Naive thymus-derived CD4-positive, alpha-beta T cell (primary cell): ENCODE data around the gene CAMSAP1. TPM values are rescaled to one million over a fixed set of nuclear protein-coding genes. Genes with fewer than 3 reads are reported as not detected.

Experiments
- ATAC-seq: fragments of 150-1000 bp; cut with Tn5 transposase; 2 replicates; pipeline ENCODE4 v1.10.0; 2021; ENCODE audit warnings: mild to moderate bottlenecking, moderate library complexity
- CTCF ChIA-PET: fragments of 350-600 bp; sonication (Branson Sonifier 250); formaldehyde crosslinking; loops from one replicate; lab custom pipeline; 2021; ENCODE audit warnings: antibody characterized with exemption; lab: Charles Lee
- POLR2A ChIA-PET: fragments of 350-600 bp; sonication (Branson Sonifier 250); formaldehyde crosslinking; loops from one replicate; lab custom pipeline; 2021; ENCODE audit warnings: antibody characterized with exemption, inconsistent platforms; lab: Charles Lee
- DNase-seq, 9 donors: peaks; one replicate each; pipeline versions ENCODE4 v3.0.0 to v3.0.0-alpha.2; 2020 to 2022; ENCODE audit warnings: mixed read lengths in 1 of 9
- H3K27ac ChIP-seq: one replicate; pipeline ENCODE4 v1.7.0; 2013; ENCODE audit warnings: mild to moderate bottlenecking, low read depth, low read length, moderate library complexity
- H3K27me3 ChIP-seq, 2 donors: one replicate each; pipeline ENCODE4 v1.7.0; 2013; ENCODE audit warnings: low read length in 2 of 2, mild to moderate bottlenecking in 2 of 2, moderate library complexity in 2 of 2; ENCODE audit not compliant: control insufficient read depth in 2 of 2, insufficient read depth in 2 of 2
- H3K36me3 ChIP-seq, 3 experiments: 1 replicate in 2 of 3; 2 replicates in 1 of 3; pipeline ENCODE4 v1.7.0; 2013; ENCODE audit warnings: low read length in 3 of 3, mild to moderate bottlenecking in 3 of 3, moderate library complexity in 1 of 3; ENCODE audit not compliant: insufficient read depth in 3 of 3, control insufficient read depth in 2 of 3
- H3K4me1 ChIP-seq, 2 donors: one replicate each; pipeline ENCODE4 v1.7.0; 2013; ENCODE audit warnings: low read length in 2 of 2, mild to moderate bottlenecking in 2 of 2, moderate library complexity in 1 of 2; ENCODE audit not compliant: control insufficient read depth in 2 of 2, insufficient read depth in 2 of 2
- H3K4me3 ChIP-seq: 2 replicates; pipeline ENCODE4 v1.7.0; 2013; ENCODE audit warnings: mild to moderate bottlenecking, low read length
- H3K9me3 ChIP-seq, 3 experiments: 1 replicate in 2 of 3; 2 replicates in 1 of 3; pipeline ENCODE4 v1.7.0; 2013; ENCODE audit warnings: low read length in 3 of 3; ENCODE audit not compliant: control insufficient read depth in 2 of 3
- H3K27ac Mint-ChIP-seq, 9 donors: one replicate each; pipeline ENCODE4 v1.8.0; 2020 to 2022; ENCODE audit warnings: mixed read lengths in 9 of 9, mild to moderate bottlenecking in 8 of 9, moderate library complexity in 5 of 9, inconsistent platforms in 2 of 9
- H3K27me3 Mint-ChIP-seq, 5 donors: one replicate each; pipeline ENCODE4 v1.8.0; 2021 to 2022; ENCODE audit warnings: mixed read lengths in 5 of 5, mild to moderate bottlenecking in 1 of 5
- H3K36me3 Mint-ChIP-seq, 5 donors: one replicate each; pipeline ENCODE4 v1.8.0; 2020 to 2022; ENCODE audit warnings: mixed read lengths in 5 of 5, mild to moderate bottlenecking in 3 of 5, inconsistent platforms in 1 of 5
- H3K4me1 Mint-ChIP-seq, 7 donors: one replicate each; pipeline ENCODE4 v1.8.0; 2020 to 2022; ENCODE audit warnings: mixed read lengths in 7 of 7, mild to moderate bottlenecking in 3 of 7, inconsistent platforms in 1 of 7
- H3K4me3 Mint-ChIP-seq, 10 donors: one replicate each; pipeline ENCODE4 v1.8.0; 2020 to 2022; ENCODE audit warnings: mild to moderate bottlenecking in 10 of 10, mixed read lengths in 10 of 10, moderate library complexity in 6 of 10, inconsistent platforms in 2 of 10
- H3K9me3 Mint-ChIP-seq, 11 donors: one replicate each; pipeline ENCODE4 v1.8.0; 2020 to 2022; ENCODE audit warnings: mixed read lengths in 11 of 11, mild to moderate bottlenecking in 4 of 11, inconsistent platforms in 1 of 11, moderate library complexity in 1 of 11
- intact Hi-C, 2 donors: fragments of 100-400 bp; cut with micrococcal nuclease; formaldehyde crosslinking; loops; one replicate each; pipeline ENCODE4 v1.15.1; 2023
- polyA plus RNA-seq, 2 donors: library from polyadenylated mRNA; unstranded; fragments of 300-500 nt; fragmentation: Illumina TruSeq; gene quantifications; one replicate each; pipeline ENCODE4 v1.2.3, GENCODE V29; 2021
- total RNA-seq, 6 experiments: library from RNA in 5 of 6; stranded (reverse) in 5 of 6; gene quantifications; 1 replicate in 5 of 6; 2 replicates in 1 of 6; pipeline ENCODE4 v1.2.3 and lab custom pipeline; 2021 to 2026

Gene CAMSAP1
- total and polyA plus RNA-seq, 7 experiments from 2014 or later, result 0.65 to 34.3 (median 21.5) TPM

GRCh38 chr9:135840107-135840506, 67.2 kb downstream of the CAMSAP1 start:
- DNase-seq (no peak), ATAC-seq (no peak)
- Histone ChIP-seq H3K4me1 (no peaks in the 10 kb centered on the region), H3K27me3 (no peaks in the 10 kb centered on the region), H3K27ac (no peak overlapping the region), H3K9me3 (no peaks in the 10 kb centered on the region), H3K4me3 (no peak overlapping the region), H3K36me3 (peaks cover 0 to 5% (median 0%) of the 10 kb centered on the region in 3 experiments)
- no peak overlapping the region for H3K27ac Mint-ChIP-seq
- H3K4me3 Mint-ChIP-seq, result no peak overlapping the region
- H3K9me3 Mint-ChIP-seq, result peaks cover 0 to 17% (median 7%) of the 10 kb centered on the region in 11 donors
- H3K27me3 Mint-ChIP-seq, result no peaks in the 10 kb centered on the region
- POLR2A ChIA-PET, result no interaction called here
- intact Hi-C loops, result no loop called here
- H3K36me3 Mint-ChIP-seq, result peaks cover 20 to 29% (median 23%) of the 10 kb centered on the region in 5 donors
- CTCF ChIA-PET, result no interaction called here
- H3K4me1 Mint-ChIP-seq, result peaks cover 0 to 21% (median 10%) of the 10 kb centered on the region in 7 donors

- H3K4me3 Mint-ChIP-seq, result no peak overlapping the region
Observed at GRCh38 chr9:135839516-135839915, 67.8 kb downstream of the CAMSAP1 start.

GRCh38 chr9:135835131-135835530, 72.2 kb downstream of the CAMSAP1 start:
- ChIA-PET CTCF (no interaction called here), POLR2A (no interaction called here)
- no peaks in the 10 kb centered on the region for H3K27me3 ChIP-seq
- peaks cover 0 to 11% (median 0%) of the 10 kb centered on the region in 3 experiments for H3K36me3 ChIP-seq
- Mint-ChIP-seq H3K27ac (no peak overlapping the region), H3K9me3 (peaks cover 0 to 6% (median 1%) of the 10 kb centered on the region in 11 donors), H3K27me3 (no peaks in the 10 kb centered on the region), H3K4me3 (no peak overlapping the region), H3K36me3 (peaks cover 5 to 40% (median 24%) of the 10 kb centered on the region in 5 donors), H3K4me1 (peaks cover 0 to 16% (median 14%) of the 10 kb centered on the region in 7 donors)
- intact Hi-C loops, result loop anchor here in 1 of 2 donors (10.0 kb wide), 1 partner anchor 1190 kb away; the partner anchor contains the start of gene COL5A1
- H3K9me3 ChIP-seq, result no peaks in the 10 kb centered on the region
- no peaks in the 10 kb centered on the region for H3K4me1 ChIP-seq
- ATAC-seq (no peak), DNase-seq (no peak)
- no peak overlapping the region for H3K27ac ChIP-seq
- no peak overlapping the region for H3K4me3 ChIP-seq

More at GRCh38 chr9:135839516-135839915, 67.8 kb downstream of the CAMSAP1 start:
- H3K27me3 Mint-ChIP-seq, result no peaks in the 10 kb centered on the region
- H3K36me3 Mint-ChIP-seq, result peaks cover 14 to 27% (median 20%) of the 10 kb centered on the region in 5 donors
- H3K9me3 Mint-ChIP-seq, result peaks cover 0 to 11% (median 7%) of the 10 kb centered on the region in 11 donors
- DNase-seq (no peak), ATAC-seq (no peak)
- no peaks in the 10 kb centered on the region for H3K27me3 ChIP-seq
- H3K4me3 ChIP-seq, result no peak overlapping the region
- intact Hi-C loops, result loop anchor here in 1 of 2 donors (10.0 kb wide), 1 partner anchor 1195 kb away; the partner anchor contains the start of gene COL5A1
- peaks cover 0 to 10% (median 0%) of the 10 kb centered on the region in 3 experiments for H3K36me3 ChIP-seq
- H3K27ac Mint-ChIP-seq, result no peak overlapping the region
- POLR2A ChIA-PET, result no interaction called here
- H3K9me3 ChIP-seq, result no peaks in the 10 kb centered on the region
- CTCF ChIA-PET, result interaction anchor here (0.8 kb wide), 1 partner anchor 28 kb away, joined by 3 read pairs; no protein-coding TSS in a partner anchor
- no peaks in the 10 kb centered on the region for H3K4me1 ChIP-seq
- H3K27ac ChIP-seq, result no peak overlapping the region
- peaks cover 0 to 19% (median 9%) of the 10 kb centered on the region in 7 donors for H3K4me1 Mint-ChIP-seq

- Mint-ChIP-seq H3K27me3 (no peaks in the 10 kb centered on the region), H3K9me3 (peaks cover 0 to 16% (median 4%) of the 10 kb centered on the region in 11 donors), H3K36me3 (peaks cover 5 to 47% (median 32%) of the 10 kb centered on the region in 5 donors), H3K4me1 (peaks cover 0 to 19% (median 15%) of the 10 kb centered on the region in 7 donors), H3K27ac (no peak overlapping the region), H3K4me3 (no peak overlapping the region)
- intact Hi-C loops, result loop anchor here in 1 of 2 donors (10.0 kb wide), 1 partner anchor 1189 kb away; the partner anchor contains the start of gene COL5A1
- H3K4me3 ChIP-seq, result no peak overlapping the region
- H3K9me3 ChIP-seq, result peaks cover under 1 to 3% (median 3%) of the 10 kb centered on the region in 3 experiments
- DNase-seq (no peak), ATAC-seq (no peak)
- H3K4me1 ChIP-seq, result no peaks in the 10 kb centered on the region
- ChIA-PET POLR2A (no interaction called here), CTCF (no interaction called here)
- H3K36me3 ChIP-seq, result peaks cover 0 to 11% (median 0%) of the 10 kb centered on the region in 3 experiments
- H3K27me3 ChIP-seq, result no peaks in the 10 kb centered on the region
- no peak overlapping the region for H3K27ac ChIP-seq
Observed at GRCh38 chr9:135833864-135834263, 73.5 kb downstream of the CAMSAP1 start.

- no peaks in the 10 kb centered on the region for H3K27me3 ChIP-seq
- Mint-ChIP-seq H3K9me3 (peaks cover 0 to 26% (median 7%) of the 10 kb centered on the region in 11 donors), H3K4me1 (peaks cover 0 to 30% (median 18%) of the 10 kb centered on the region in 7 donors), H3K4me3 (no peak overlapping the region), H3K27ac (peak overlapping the region in 1 of 9 donors; percentile 5), H3K27me3 (no peaks in the 10 kb centered on the region), H3K36me3 (peaks cover 9 to 77% (median 56%) of the 10 kb centered on the region in 5 donors)
- no peak overlapping the region for H3K27ac ChIP-seq
- no peak overlapping the region for H3K4me3 ChIP-seq
- ChIA-PET CTCF (no interaction called here), POLR2A (no interaction called here)
- no peaks in the 10 kb centered on the region for H3K4me1 ChIP-seq
- ATAC-seq, result no peak
- peaks cover 4 to 8% (median 7%) of the 10 kb centered on the region in 3 experiments for H3K9me3 ChIP-seq
- intact Hi-C loops, result loop anchor here in 1 of 2 donors (10.0 kb wide), 1 partner anchor 1186 kb away; the partner anchor contains the start of gene COL5A1
- DNase-seq, result no peak
- H3K36me3 ChIP-seq, result peaks cover 0 to 32% (median 0%) of the 10 kb centered on the region in 3 experiments
Observed at GRCh38 chr9:135830496-135830895, 76.8 kb downstream of the CAMSAP1 start.

GRCh38 chr9:135828656-135829055, 78.7 kb downstream of the CAMSAP1 start:
- Mint-ChIP-seq H3K4me3 (no peak overlapping the region), H3K36me3 (peaks cover 9 to 78% (median 50%) of the 10 kb centered on the region in 5 donors), H3K27ac (no peak overlapping the region), H3K27me3 (no peaks in the 10 kb centered on the region), H3K4me1 (peaks cover 0 to 32% (median 16%) of the 10 kb centered on the region in 7 donors), H3K9me3 (peaks cover 0 to 26% (median 7%) of the 10 kb centered on the region in 11 donors)
- CTCF ChIA-PET, result no interaction called here
- Histone ChIP-seq H3K27me3 (no peaks in the 10 kb centered on the region), H3K9me3 (peaks cover 4 to 8% (median 7%) of the 10 kb centered on the region in 3 experiments), H3K27ac (no peak overlapping the region), H3K4me3 (no peak overlapping the region), H3K4me1 (no peaks in the 10 kb centered on the region), H3K36me3 (peaks cover 0 to 43% (median 4%) of the 10 kb centered on the region in 3 experiments)
- DNase-seq (no peak), ATAC-seq (no peak)
- POLR2A ChIA-PET, result no interaction called here
- intact Hi-C loops, result no loop called here
